ENCODE results near the gene VIPR2. TPM values are rescaled to one million over a fixed set of nuclear protein-coding genes. Genes with fewer than 3 reads are reported as not detected.

VIPR2 gene
- total RNA-seq, 1 experiment from 2014 or later = not detected

- BruUV-seq (replicated peaks) = no TSS peak
- ChIA-PET POLR2A (no interaction called here), CTCF (interaction anchor here (1.0 kb wide), 1 partner anchor 11 kb away, joined by 5 read pairs; no protein-coding TSS in a partner anchor)
- Mint-ChIP-seq H3K27ac (ENCODE audit: low read depth, unreplicated experiment) (no peak overlapping the region), H3K9me3 (ENCODE audit: unreplicated experiment) (no peaks in the 10 kb centered on the region), H3K36me3 (ENCODE audit: insufficient read depth, unreplicated experiment) (no peaks in the 10 kb centered on the region), H3K4me3 (ENCODE audit: unreplicated experiment) (no peak overlapping the region), H3K27me3 (ENCODE audit: insufficient read depth, unreplicated experiment) (no peaks in the 10 kb centered on the region), H3K4me1 (ENCODE audit: insufficient read depth, unreplicated experiment) (peaks cover 11% of the 10 kb centered on the region)
- TF ChIP-seq CTCF (IDR thresholded peaks at IDR 0.05; ENCODE audit: unreplicated experiment) = no peak
- intact Hi-C loops (cut with micrococcal nuclease) = no loop called here
- no peak for DNase-seq (ENCODE audit: unreplicated experiment)
These were observed 113.4 kb downstream of the VIPR2 start for GRCh38 chr7:159031135-159031701.

DNA sequence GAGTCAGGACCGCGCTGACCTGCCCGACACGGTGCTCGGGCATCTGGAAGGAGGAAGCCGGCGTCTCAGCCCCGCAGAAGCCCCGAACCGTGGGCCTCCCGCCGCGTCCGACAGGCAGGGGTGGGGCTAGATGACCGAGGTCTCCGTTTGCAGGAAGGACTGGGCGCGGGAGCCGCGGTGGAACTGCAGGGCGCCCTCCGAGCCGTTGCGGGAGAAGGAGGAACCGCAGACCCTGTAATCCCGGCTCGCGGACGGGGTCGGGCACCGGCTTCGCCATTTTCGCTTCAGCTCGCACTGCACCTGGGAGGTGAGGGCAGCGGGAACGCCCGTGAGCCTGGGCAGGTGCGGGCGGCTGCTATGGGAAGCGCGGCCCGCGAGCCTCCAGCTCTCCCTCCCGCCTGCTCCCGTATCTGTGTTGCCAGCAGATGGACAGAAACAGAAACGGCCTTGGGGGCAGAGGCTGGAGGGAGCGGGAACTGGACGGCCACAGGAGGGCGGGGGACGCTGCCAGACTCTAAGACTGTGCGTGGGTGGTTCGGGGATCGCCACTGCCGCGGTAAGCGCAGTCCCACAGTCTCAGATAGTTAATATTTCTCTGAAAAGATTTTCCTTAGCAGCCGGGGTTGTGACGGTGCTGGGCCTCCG lies 114.1 kb downstream of the VIPR2 start:
- peak; percentile 29 for DNase-seq (ENCODE audit: unreplicated experiment)
- TF ChIP-seq CTCF (IDR thresholded peaks at IDR 0.05; ENCODE audit: unreplicated experiment) = peak; percentile 5
- intact Hi-C loops (cut with micrococcal nuclease) = no loop called here
- Mint-ChIP-seq H3K4me3 (ENCODE audit: unreplicated experiment) (peak overlapping the region; percentile 23), H3K36me3 (ENCODE audit: insufficient read depth, unreplicated experiment) (no peaks in the 10 kb centered on the region), H3K9me3 (ENCODE audit: unreplicated experiment) (no peaks in the 10 kb centered on the region), H3K4me1 (ENCODE audit: insufficient read depth, unreplicated experiment) (peaks cover 11% of the 10 kb centered on the region), H3K27ac (ENCODE audit: low read depth, unreplicated experiment) (no peak overlapping the region), H3K27me3 (ENCODE audit: insufficient read depth, unreplicated experiment) (no peaks in the 10 kb centered on the region)
- no TSS peak for BruUV-seq (replicated peaks)
- ChIA-PET POLR2A (interaction anchor here (0.7 kb wide), 1 partner anchor 15 kb away, joined by 3 read pairs; no protein-coding TSS in a partner anchor), CTCF (interaction anchor here (0.7 to 1.0 kb wide), 3 partner anchors 11 to 312 kb away, joined by 3 to 5 read pairs (median 3); no protein-coding TSS in a partner anchor)

DNA sequence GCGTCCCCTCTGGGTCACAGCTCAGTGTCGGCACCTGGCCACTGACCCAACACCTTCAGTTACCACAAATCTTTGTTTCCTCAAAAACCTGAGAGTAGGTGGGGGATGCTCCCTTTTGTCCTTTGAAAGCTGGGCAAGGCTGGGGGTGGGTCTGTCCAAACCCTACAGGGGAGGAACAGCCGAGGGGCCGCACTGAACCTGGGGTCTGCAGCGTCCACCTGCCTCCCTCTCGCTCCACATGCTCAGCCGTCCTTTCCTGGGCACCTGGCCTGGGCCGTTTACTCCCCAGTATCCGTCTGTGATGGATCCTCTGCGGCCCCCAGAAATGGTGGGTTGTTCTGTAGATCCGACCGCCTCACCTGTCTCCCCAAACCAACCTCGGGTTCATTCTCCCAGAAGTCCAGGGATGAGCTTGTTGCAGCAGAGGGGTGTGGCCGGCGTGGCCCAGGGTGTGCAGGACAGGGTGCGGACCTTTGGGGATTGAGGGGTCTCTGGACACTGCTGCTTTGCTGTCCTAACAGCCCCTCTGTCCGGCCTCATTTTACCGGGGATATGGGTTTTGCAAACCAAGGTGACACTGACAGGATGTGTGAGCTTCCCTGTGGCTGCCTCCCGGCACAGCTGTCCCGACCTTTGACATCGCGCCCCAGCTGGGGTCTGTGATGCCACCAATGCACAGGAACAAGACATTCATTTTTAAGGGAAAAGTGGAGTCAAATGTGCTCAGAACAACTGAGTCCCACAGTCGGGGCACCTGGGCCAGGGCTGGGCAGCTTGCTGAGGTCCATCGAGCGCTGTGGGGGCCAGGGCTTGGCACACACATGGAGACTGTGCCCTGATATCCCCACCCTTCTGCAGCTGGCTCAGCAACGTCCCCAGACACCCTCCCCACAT lies 115.9 kb downstream of the VIPR2 start:
- intact Hi-C loops (cut with micrococcal nuclease) = no loop called here
- TF ChIP-seq CTCF (IDR thresholded peaks at IDR 0.05; ENCODE audit: unreplicated experiment) = no peak
- H3K27ac Mint-ChIP-seq (ENCODE audit: low read depth, unreplicated experiment) = no peak overlapping the region
- DNase-seq (ENCODE audit: unreplicated experiment) = no peak
- no TSS peak for BruUV-seq (replicated peaks)
- no peaks in the 10 kb centered on the region for H3K27me3 Mint-ChIP-seq (ENCODE audit: insufficient read depth, unreplicated experiment)
- no peaks in the 10 kb centered on the region for H3K9me3 Mint-ChIP-seq (ENCODE audit: unreplicated experiment)
- ChIA-PET CTCF (interaction anchor here (0.8 to 2.7 kb wide), 5 partner anchors 15 to 52 kb away, joined by 3 to 14 read pairs (median 4); no protein-coding TSS in a partner anchor), POLR2A (interaction anchor here (1.1 kb wide), 1 partner anchor 123 kb away, joined by 3 read pairs; no protein-coding TSS in a partner anchor)
- H3K4me3 Mint-ChIP-seq (ENCODE audit: unreplicated experiment) = no peak overlapping the region
- no peaks in the 10 kb centered on the region for H3K36me3 Mint-ChIP-seq (ENCODE audit: insufficient read depth, unreplicated experiment)
- H3K4me1 Mint-ChIP-seq (ENCODE audit: insufficient read depth, unreplicated experiment) = peaks cover 11% of the 10 kb centered on the region
